IMR-90 (cell line): ENCODE measurements around the gene VRK2. TPM values are rescaled to one million over a fixed set of nuclear protein-coding genes. Genes with fewer than 3 reads are reported as not detected.

Experiments
- ATAC-seq: fragments of 200-7000 bp; cut with Tn5 transposase; 2 replicates; pipeline ENCODE4 v1.9.1; 2020; ENCODE audit warnings: low read depth, mild to moderate bottlenecking, moderate library complexity
- BruUV-seq: library from RNA; stranded (reverse); fragments of 400-500 nt; replicated peaks from 2 replicates; lab custom pipeline; 2021; lab: Mats Ljungman, UMichigan
- CTCF ChIA-PET: fragments of 300-600 bp; formaldehyde crosslinking; extraction: SDS; loops from one replicate; lab custom pipeline; 2021; ENCODE audit warnings: antibody characterized with exemption; lab: Yijun Ruan, JAX
- POLR2A ChIA-PET: fragments of 300-600 bp; sonication (Branson Sonifier 250); formaldehyde crosslinking; loops from one replicate; lab custom pipeline; 2022; ENCODE audit warnings: antibody characterized with exemption; ENCODE audit not compliant: unreplicated experiment; lab: Charles Lee
- DNase-seq: peaks from one replicate; pipeline ENCODE4 v3.0.0; 2013
- H2AFZ ChIP-seq: replicated peaks from 2 replicates; pipeline ENCODE3; 2013; ENCODE audit warnings: low read length, mild to moderate bottlenecking; ENCODE audit not compliant: poor library complexity
- H2AK5ac ChIP-seq: 2 replicates; pipeline ENCODE4 v1.6.1; 2013; ENCODE audit warnings: low read depth, low read length, inconsistent platforms
- H2AK9ac ChIP-seq: replicated peaks from 2 replicates; pipeline ENCODE3; 2013; ENCODE audit warnings: mild to moderate bottlenecking, low read depth, low read length, moderate library complexity; ENCODE audit not compliant: poor library complexity
- H2BK120ac ChIP-seq: 2 replicates; pipeline ENCODE4 v1.6.1; 2013; ENCODE audit warnings: low read depth, low read length, inconsistent platforms
- H2BK15ac ChIP-seq: 3 replicates; pipeline ENCODE4 v1.6.1; 2013; ENCODE audit warnings: low read depth, low read length, inconsistent platforms
- H2BK20ac ChIP-seq: 2 replicates; pipeline ENCODE4 v1.6.1; 2013; ENCODE audit warnings: low read depth, mild to moderate bottlenecking, inconsistent platforms, low read length, moderate library complexity
- H2BK5ac ChIP-seq: 2 replicates; pipeline ENCODE4 v1.6.1; 2013; ENCODE audit warnings: mild to moderate bottlenecking, low read depth, low read length, inconsistent platforms; ENCODE audit not compliant: poor library complexity, severe bottlenecking
- H3K14ac ChIP-seq: replicated peaks from 2 replicates; pipeline ENCODE4 v1.6.1; 2013; ENCODE audit warnings: low read depth, low read length, inconsistent platforms
- H3K18ac ChIP-seq: 2 replicates; pipeline ENCODE4 v1.6.1; 2013; ENCODE audit warnings: low read depth, low read length, control low read depth
- H3K23ac ChIP-seq: 2 replicates; pipeline ENCODE4 v1.6.1; 2013; ENCODE audit warnings: low read depth, low read length, inconsistent platforms
- H3K27ac ChIP-seq: 2 replicates; pipeline ENCODE4 v1.5.1; 2013; ENCODE audit warnings: mild to moderate bottlenecking, control low read depth, low read length; ENCODE audit not compliant: insufficient read depth
- H3K27me3 ChIP-seq: 2 replicates; pipeline ENCODE4 v1.6.1; 2013; ENCODE audit warnings: low read length; ENCODE audit not compliant: control insufficient read depth, insufficient read depth
- H3K36me3 ChIP-seq: 2 replicates; pipeline ENCODE4 v1.6.1; 2013; ENCODE audit warnings: low read length, mixed read lengths; ENCODE audit not compliant: control insufficient read depth, insufficient read depth
- H3K4ac ChIP-seq: 2 replicates; pipeline ENCODE4 v1.6.1; 2013; ENCODE audit warnings: low read depth, low read length, inconsistent platforms
- H3K4me1 ChIP-seq: 2 replicates; pipeline ENCODE4 v1.6.1; 2013; ENCODE audit warnings: low read length, mixed read lengths; ENCODE audit not compliant: control insufficient read depth, insufficient read depth
- H3K4me2 ChIP-seq: 2 replicates; pipeline ENCODE4 v1.6.1; 2013; ENCODE audit warnings: low read depth, mild to moderate bottlenecking, control low read depth, low read length, moderate library complexity
- H3K4me3 ChIP-seq: 2 replicates; pipeline ENCODE4 v1.5.1; 2013; ENCODE audit warnings: low read depth, mild to moderate bottlenecking, control low read depth, low read length, moderate library complexity; ENCODE audit not compliant: insufficient read depth
- H3K56ac ChIP-seq: 2 replicates; pipeline ENCODE4 v1.6.1; 2013; ENCODE audit warnings: low read length, inconsistent platforms; ENCODE audit not compliant: insufficient read depth; ENCODE audit errors: extremely low read depth
- H3K79me1 ChIP-seq, 2 experiments: 2 replicates each; pipeline ENCODE4 v1.6.1; 2013; ENCODE audit warnings: low read length in 2 of 2, inconsistent platforms in 1 of 2, low read depth in 1 of 2
- H3K9ac ChIP-seq: 2 replicates; pipeline ENCODE4 v1.6.1; 2013; ENCODE audit warnings: low read depth, low read length, control low read depth
- H3K9me1 ChIP-seq: 2 replicates; pipeline ENCODE4 v1.6.1; 2013; ENCODE audit warnings: low read length, inconsistent platforms; ENCODE audit not compliant: insufficient read depth
- H3K9me3 ChIP-seq: 2 replicates; pipeline ENCODE4 v1.6.1; 2013; ENCODE audit warnings: low read length; ENCODE audit not compliant: control insufficient read depth, insufficient read depth
- H4K20me1 ChIP-seq: 2 replicates; pipeline ENCODE4 v1.6.1; 2013; ENCODE audit warnings: low read length, inconsistent platforms; ENCODE audit not compliant: insufficient read depth
- H4K5ac ChIP-seq: 2 replicates; pipeline ENCODE4 v1.6.1; 2013; ENCODE audit warnings: mild to moderate bottlenecking, low read depth, low read length, control low read depth
- H4K8ac ChIP-seq, 2 experiments: 2 replicates each; pipeline ENCODE4 v1.6.1; 2013; ENCODE audit warnings: low read depth in 2 of 2, low read length in 2 of 2, control low read depth in 1 of 2, inconsistent platforms in 1 of 2
- H4K91ac ChIP-seq: 2 replicates; pipeline ENCODE4 v1.6.1; 2013; ENCODE audit warnings: low read depth, low read length, inconsistent platforms; ENCODE audit not compliant: insufficient read depth
- CEBPB ChIP-seq: IDR thresholded peaks from 2 replicates; pipeline ENCODE4 v1.6.1; 2012; ENCODE audit warnings: low read depth, low read length, improper control_type of control experiment
- CHD1 ChIP-seq: IDR thresholded peaks from 2 replicates; pipeline ENCODE4 v1.6.1; 2012; ENCODE audit warnings: low read depth, low read length, improper control_type of control experiment
- MAFK ChIP-seq: IDR thresholded peaks from 2 replicates; pipeline ENCODE4 v1.6.1; 2012; ENCODE audit warnings: low read depth, low read length, improper control_type of control experiment
- MAZ ChIP-seq: IDR thresholded peaks from 2 replicates; pipeline ENCODE4 v1.6.1; 2012; ENCODE audit warnings: low read depth, mild to moderate bottlenecking, low read length, improper control_type of control experiment, moderate library complexity, borderline replicate concordance
- MXI1 ChIP-seq: IDR thresholded peaks from 2 replicates; pipeline ENCODE4 v1.6.1; 2012; ENCODE audit warnings: low read depth, mild to moderate bottlenecking, low read length, moderate library complexity, borderline replicate concordance
- NFE2L2 ChIP-seq: fragments of 150-350 bp; IDR thresholded peaks from 2 replicates; pipeline ENCODE4 v1.6.1; 2016; ENCODE audit warnings: low read depth, mild to moderate bottlenecking, low read length
- POLR2A ChIP-seq: IDR thresholded peaks from 2 replicates; pipeline ENCODE4 v1.6.1; 2012; ENCODE audit warnings: mild to moderate bottlenecking, low read depth, low read length
- SMC3 ChIP-seq: fragments of 150-350 bp; IDR thresholded peaks from 2 replicates; pipeline ENCODE4 v1.6.1; 2016; ENCODE audit warnings: low read depth, mild to moderate bottlenecking, antibody characterized with exemption, low read length, moderate library complexity
- USF2 ChIP-seq: fragments of 150-350 bp; IDR thresholded peaks from 2 replicates; pipeline ENCODE4 v1.6.1; 2017; ENCODE audit warnings: mild to moderate bottlenecking, antibody characterized with exemption, low read length, low read depth
- WGBS, 2 experiments: methylation state at CpG; one replicate each; pipeline versions ENCODE4 v1.1.5 to v1.1.7; 2013; ENCODE audit warnings: missing lambda C conversion rate in 2 of 2; ENCODE audit not compliant: insufficient read length in 1 of 2; ENCODE audit errors: extremely low coverage in 2 of 2; 5-methylcytosine and 5-hydroxymethylcytosine counted together
- dilution Hi-C: fragments of 300-500 bp; cut with HindIII; formaldehyde crosslinking; loops from one replicate; pipeline ENCODE4 v1.14.3; 2018; ENCODE audit warnings: low sequenced_read_pairs; ENCODE audit not compliant: unreplicated experiment
- in situ Hi-C: fragments of 300-500 bp; cut with MboI; formaldehyde crosslinking; loops from 3 replicates; pipeline ENCODE4 v1.14.3; 2019; ENCODE audit warnings: low sequenced_read_pairs, inconsistent platforms, mixed read lengths
- intact Hi-C: fragments of 100-400 bp; cut with micrococcal nuclease; formaldehyde crosslinking; loops from 2 replicates; pipeline ENCODE4 v1.10.0; 2022
- polyA plus RNA-seq, 3 experiments: library from polyadenylated mRNA; depleted of rRNA; stranded (reverse); fragments of >200 nt; gene quantifications; 2 replicates each; pipeline ENCODE4 v1.2.3, GENCODE V29; 2012; ENCODE audit warnings: low replicate concordance in 1 of 3
- total RNA-seq: library from RNA; depleted of rRNA; stranded (reverse); fragments of >200 nt; gene quantifications from 2 replicates; pipeline ENCODE4 v1.2.3, GENCODE V29; 2012

The VRK2 gene
- total and polyA plus RNA-seq, 2 of the 4 experiments (the other 2 are of a cell fraction) = 12.2 to 22.8 TPM

- H2AK9ac ChIP-seq = no peak overlapping the region
These were observed 108.7 kb downstream of the VRK2 start for GRCh38 chr2:58155160-58155778.

More at GRCh38 chr2:58155160-58155778, 108.7 kb downstream of the VRK2 start:
- no peak overlapping the region for H3K23ac ChIP-seq
- H3K4me2 ChIP-seq = no peak overlapping the region
- no peak overlapping the region for H2AFZ ChIP-seq
- no peaks in the 10 kb centered on the region for H3K27me3 ChIP-seq
- dilution Hi-C loops = no loop called here
- peaks cover 4 to 12% of the 10 kb centered on the region in 2 experiments; a peak in 2 of 4 replicates for H3K79me1 ChIP-seq
- 0 out of 2 replicates have a peak, but pooled peaks cover 4% of the 10 kb centered on the region for H3K9me1 ChIP-seq
- H3K36me3 ChIP-seq = peaks cover 4% of the 10 kb centered on the region; the same call in 1 of the 2 replicates
- no peak overlapping the region for H4K8ac ChIP-seq
- no peak overlapping the region for H2BK20ac ChIP-seq
- no peak overlapping the region for H3K56ac ChIP-seq
- TF ChIP-seq SMC3 (no peak), NFE2L2 (no peak), CHD1 (no peak), POLR2A (no peak), MAFK (no peak), MXI1 (no peak), USF2 (no peak), MAZ (no peak), CEBPB (no peak)
- no peaks in the 10 kb centered on the region for H4K20me1 ChIP-seq
- no CpG with 5 or more reads among the region's 7 CpGs for WGBS, 2 experiments
- no peaks in the 10 kb centered on the region for H3K9me3 ChIP-seq
- no peak overlapping the region for H3K18ac ChIP-seq
- H3K4me3 ChIP-seq = no peak overlapping the region
- H2BK5ac ChIP-seq = no peak overlapping the region
- H3K27ac ChIP-seq = no peak overlapping the region
- DNase-seq (no peak), ATAC-seq (no peak)
- ChIA-PET CTCF (no interaction called here), POLR2A (no interaction called here)
- H3K9ac ChIP-seq = no peak overlapping the region
- H4K91ac ChIP-seq = no peak overlapping the region
- H2AK5ac ChIP-seq = no peak overlapping the region
- intact Hi-C loops = no loop called here
- no peak overlapping the region for H3K4ac ChIP-seq
- H3K4me1 ChIP-seq = no peaks in the 10 kb centered on the region
- in situ Hi-C loops = no loop called here
- H2BK120ac ChIP-seq = no peak overlapping the region
- no TSS peak for BruUV-seq
- H4K5ac ChIP-seq = no peak overlapping the region
- H3K14ac ChIP-seq = no peak overlapping the region
- no peak overlapping the region for H2BK15ac ChIP-seq
